GM10847 (cell line): ENCODE measurements around the gene RSPH6A.

ENCODE experiments used
- POLR2A ChIP-seq: IDR thresholded peaks from 2 replicates; pipeline ENCODE4 v1.6.1; 2011; ENCODE audit not compliant: insufficient read length; ENCODE audit errors: extremely low read depth

Gene RSPH6A

GRCh38 chr19:45767881-45768654, 47.0 kb downstream of the RSPH6A start:
- peak; percentile 22 for TF ChIP-seq POLR2A

GRCh38 chr19:45767410-45767880, 47.7 kb downstream of the RSPH6A start:
- TF ChIP-seq POLR2A: no peak

- TF ChIP-seq POLR2A: no peak
Measured at GRCh38 chr19:45766869-45767346, 48.2 kb downstream of the RSPH6A start.

- TF ChIP-seq POLR2A: no peak
Measured at GRCh38 chr19:45766296-45766868, 48.7 kb downstream of the RSPH6A start.

GRCh38 chr19:45765702-45766295, 49.3 kb downstream of the RSPH6A start:
- TF ChIP-seq POLR2A: no peak

GRCh38 chr19:45764945-45765701, 50.0 kb downstream of the RSPH6A start:
- TF ChIP-seq POLR2A: no peak

GRCh38 chr19:45764475-45764874, 50.6 kb downstream of the RSPH6A start:
- no peak for TF ChIP-seq POLR2A

- no peak for TF ChIP-seq POLR2A
Measured at GRCh38 chr19:45763691-45764294, 51.3 kb downstream of the RSPH6A start.

GRCh38 chr19:45762870-45763631, 52.1 kb downstream of the RSPH6A start:
- no peak for TF ChIP-seq POLR2A

- no peak for TF ChIP-seq POLR2A
Measured at GRCh38 chr19:45761714-45762113, 53.4 kb downstream of the RSPH6A start.

GRCh38 chr19:45758921-45759320, 56.2 kb downstream of the RSPH6A start:
- no peak for TF ChIP-seq POLR2A

GRCh38 chr19:45757695-45758094, 57.4 kb downstream of the RSPH6A start:
- no peak for TF ChIP-seq POLR2A

- TF ChIP-seq POLR2A: no peak
Measured at GRCh38 chr19:45754323-45754722, 60.8 kb downstream of the RSPH6A start.

GRCh38 chr19:45753548-45753947, 61.6 kb downstream of the RSPH6A start:
- TF ChIP-seq POLR2A: no peak
